Loucy (cell line): Measurements from ENCODE around the gene EXOC7.

ENCODE experiments used
- H2AFZ ChIP-seq: fragments of 200-600 bp; sonication (generic); 2 replicates; pipeline ENCODE4 v1.6.0; 2016; ENCODE audit warnings: antibody characterized with exemption, mild to moderate bottlenecking, low read length, moderate library complexity
- H3F3A ChIP-seq: fragments of 200-600 bp; 2 replicates; pipeline ENCODE4 v1.6.0; 2016; ENCODE audit warnings: antibody characterized with exemption, low read depth, mild to moderate bottlenecking
- H3K27me3 ChIP-seq: fragments of 200-600 bp; sonication (generic); 2 replicates; pipeline ENCODE4 v1.6.1; 2014; ENCODE audit warnings: low read length, mild to moderate bottlenecking; ENCODE audit not compliant: insufficient read depth, poor library complexity, severe bottlenecking
- H3K36me3 ChIP-seq: fragments of 200-600 bp; sonication (generic); 2 replicates; pipeline ENCODE4 v1.6.1; 2016; ENCODE audit warnings: low read length; ENCODE audit not compliant: insufficient read depth
- H3K4me1 ChIP-seq: fragments of 200-600 bp; sonication (generic); 2 replicates; pipeline ENCODE4 v1.5.1; 2014; ENCODE audit warnings: low read length, mild to moderate bottlenecking; ENCODE audit not compliant: insufficient read depth, poor library complexity, severe bottlenecking
- H3K4me2 ChIP-seq: fragments of 200-600 bp; sonication (generic); 2 replicates; pipeline ENCODE4 v1.6.0; 2014; ENCODE audit warnings: antibody characterized with exemption, low read length, low read depth, mild to moderate bottlenecking; ENCODE audit not compliant: poor library complexity, severe bottlenecking
- H3K4me3 ChIP-seq: fragments of 200-600 bp; sonication (generic); 2 replicates; pipeline ENCODE4 v1.5.1; 2014; ENCODE audit warnings: low read length, mild to moderate bottlenecking, mixed read lengths; ENCODE audit not compliant: poor library complexity, severe bottlenecking
- H3K79me2 ChIP-seq: fragments of 200-600 bp; sonication (generic); 2 replicates; pipeline ENCODE4 v1.6.1; 2014; ENCODE audit warnings: low read length; ENCODE audit not compliant: insufficient read depth
- H3K9ac ChIP-seq: fragments of 200-600 bp; sonication (generic); 2 replicates; pipeline ENCODE4 v1.6.0; 2014; ENCODE audit warnings: mild to moderate bottlenecking, low read depth, low read length, moderate library complexity; ENCODE audit not compliant: poor library complexity, severe bottlenecking
- H3K9me2 ChIP-seq: fragments of 200-600 bp; sonication (generic); replicated peaks from 2 replicates; pipeline ENCODE4 v1.6.1; 2016; ENCODE audit warnings: low read depth, low read length, mixed read lengths
- H3K9me3 ChIP-seq: fragments of 200-600 bp; sonication (generic); 2 replicates; pipeline ENCODE4 v1.6.1; 2014; ENCODE audit warnings: mild to moderate bottlenecking, antibody characterized with exemption, low read length, low read depth; ENCODE audit not compliant: insufficient read depth
- H4K20me1 ChIP-seq: fragments of 200-600 bp; sonication (generic); 2 replicates; pipeline ENCODE4 v1.6.0; 2014; ENCODE audit warnings: antibody characterized with exemption, low read length, mild to moderate bottlenecking; ENCODE audit not compliant: insufficient read depth, poor library complexity, severe bottlenecking
- EZH2phosphoT487 ChIP-seq: fragments of 200-600 bp; IDR thresholded peaks from 2 replicates; pipeline ENCODE4 v1.6.1; 2018; ENCODE audit warnings: antibody characterized with exemption, mild to moderate bottlenecking, moderate library complexity, borderline replicate concordance
- TF ChIP-seq, protein P1 (sequence below): fragments of 200-600 bp; sonication (generic); conservative IDR thresholded peaks from 2 replicates; pipeline ENCODE4 v1.5.1; 2014; ENCODE audit warnings: mild to moderate bottlenecking, antibody characterized with exemption, low read length

EXOC7 gene

DNA sequence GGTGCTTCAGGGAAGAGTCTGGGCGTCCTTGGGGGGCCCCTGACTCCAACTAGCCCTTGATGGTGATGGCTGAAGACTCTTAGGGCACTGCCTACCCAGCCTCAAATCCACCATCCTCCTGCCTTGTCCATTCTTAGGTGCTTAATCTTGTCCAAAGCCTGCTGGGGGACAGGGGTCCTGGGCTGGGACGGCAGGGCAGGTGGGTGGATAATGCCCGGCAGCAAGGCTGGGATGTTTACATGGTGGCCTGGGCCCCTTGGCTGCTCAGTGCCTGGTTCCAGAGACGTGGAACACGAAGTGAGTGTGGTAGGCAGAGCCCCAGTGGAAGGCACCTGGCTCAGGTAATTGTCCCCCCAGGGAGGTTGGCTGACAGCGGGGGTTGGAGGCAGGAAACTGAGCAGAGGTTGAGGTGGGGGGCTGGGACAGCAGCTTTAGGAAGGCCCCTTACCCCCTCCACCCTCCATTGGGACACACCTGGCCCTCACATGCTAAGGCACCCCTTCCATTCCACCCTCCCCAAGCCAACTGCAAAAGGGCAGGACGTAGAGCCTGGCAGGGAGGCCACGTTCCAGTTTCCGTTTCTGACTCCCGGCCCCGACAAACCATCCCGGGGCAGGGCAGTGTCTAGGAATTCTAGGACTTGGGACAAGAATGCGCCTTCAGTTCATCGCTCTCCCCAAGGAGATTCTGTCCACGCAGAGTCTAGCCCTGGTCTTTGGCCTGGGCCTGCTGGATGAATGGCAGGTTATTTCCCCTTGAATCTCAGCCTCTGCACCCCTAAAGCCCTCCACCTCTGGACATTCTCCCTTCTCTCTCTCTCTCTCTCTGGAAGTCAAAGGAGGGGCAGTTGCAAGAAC lies 35.5 kb upstream of the EXOC7 start:
- Histone ChIP-seq H4K20me1 (no peaks in the 10 kb centered on the region), H2AFZ (no peak overlapping the region), H3K9ac (no peak overlapping the region), H3K9me2 (no peaks in the 10 kb centered on the region), H3K4me3 (no peak overlapping the region), H3K4me2 (no peak overlapping the region), H3K27me3 (no peaks in the 10 kb centered on the region), H3K4me1 (peaks cover 29% of the 10 kb centered on the region), H3K79me2 (no peaks in the 10 kb centered on the region), H3F3A (peaks cover 9% of the 10 kb centered on the region), H3K36me3 (no peaks in the 10 kb centered on the region), H3K9me3 (no peaks in the 10 kb centered on the region)
- TF ChIP-seq, protein P1, sequence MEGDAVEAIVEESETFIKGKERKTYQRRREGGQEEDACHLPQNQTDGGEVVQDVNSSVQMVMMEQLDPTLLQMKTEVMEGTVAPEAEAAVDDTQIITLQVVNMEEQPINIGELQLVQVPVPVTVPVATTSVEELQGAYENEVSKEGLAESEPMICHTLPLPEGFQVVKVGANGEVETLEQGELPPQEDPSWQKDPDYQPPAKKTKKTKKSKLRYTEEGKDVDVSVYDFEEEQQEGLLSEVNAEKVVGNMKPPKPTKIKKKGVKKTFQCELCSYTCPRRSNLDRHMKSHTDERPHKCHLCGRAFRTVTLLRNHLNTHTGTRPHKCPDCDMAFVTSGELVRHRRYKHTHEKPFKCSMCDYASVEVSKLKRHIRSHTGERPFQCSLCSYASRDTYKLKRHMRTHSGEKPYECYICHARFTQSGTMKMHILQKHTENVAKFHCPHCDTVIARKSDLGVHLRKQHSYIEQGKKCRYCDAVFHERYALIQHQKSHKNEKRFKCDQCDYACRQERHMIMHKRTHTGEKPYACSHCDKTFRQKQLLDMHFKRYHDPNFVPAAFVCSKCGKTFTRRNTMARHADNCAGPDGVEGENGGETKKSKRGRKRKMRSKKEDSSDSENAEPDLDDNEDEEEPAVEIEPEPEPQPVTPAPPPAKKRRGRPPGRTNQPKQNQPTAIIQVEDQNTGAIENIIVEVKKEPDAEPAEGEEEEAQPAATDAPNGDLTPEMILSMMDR = no peak
- no peak for TF ChIP-seq EZH2phosphoT487

DNA sequence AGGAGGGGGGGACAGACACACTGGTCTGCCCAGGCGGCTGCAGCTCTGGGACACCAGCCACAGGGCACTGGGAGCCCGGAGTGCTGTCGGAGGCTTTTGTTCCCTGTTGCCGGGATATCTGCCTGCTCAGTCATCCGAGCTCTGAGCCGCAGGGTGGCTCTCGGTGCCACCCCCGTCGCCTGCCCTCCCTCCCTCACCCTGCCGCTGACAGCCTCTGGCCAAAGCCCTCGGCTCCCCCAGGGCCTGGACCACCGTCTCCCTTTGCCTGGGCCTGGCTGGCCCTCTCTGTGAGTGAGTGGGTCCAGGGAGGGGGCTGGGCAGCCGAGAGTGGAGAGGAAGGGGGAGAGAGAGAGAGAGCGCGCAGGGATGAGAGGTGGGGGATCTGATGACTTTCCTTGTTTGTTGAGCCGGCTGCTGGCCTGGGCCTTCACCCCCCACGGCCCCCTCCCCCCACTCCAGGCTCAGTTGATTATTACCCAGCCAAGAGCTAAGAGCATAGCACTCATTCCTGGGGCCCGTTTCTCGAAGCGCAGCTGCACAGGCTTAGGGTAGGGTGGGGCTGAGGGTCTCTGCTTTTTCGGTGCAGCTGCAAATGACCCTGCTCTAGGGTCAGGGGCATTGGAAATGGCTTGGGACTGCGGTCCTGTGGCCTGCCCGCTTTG lies 34.8 kb upstream of the EXOC7 start:
- Histone ChIP-seq H3K4me3 (no peak overlapping the region), H3K9me2 (no peaks in the 10 kb centered on the region), H3K36me3 (no peaks in the 10 kb centered on the region), H3K4me2 (no peak overlapping the region), H3K9me3 (no peaks in the 10 kb centered on the region), H3K79me2 (no peaks in the 10 kb centered on the region), H3K4me1 (peaks cover 22% of the 10 kb centered on the region), H3F3A (peaks cover 3% of the 10 kb centered on the region), H3K9ac (no peak overlapping the region), H2AFZ (no peak overlapping the region), H4K20me1 (no peaks in the 10 kb centered on the region), H3K27me3 (no peaks in the 10 kb centered on the region)
- TF ChIP-seq, protein P1 = no peak
- no peak for TF ChIP-seq EZH2phosphoT487

GRCh38 chr17:76137351-76138233 lies 34.0 kb upstream of the EXOC7 start:
- Histone ChIP-seq H2AFZ (no peak overlapping the region), H3K27me3 (no peaks in the 10 kb centered on the region), H4K20me1 (no peaks in the 10 kb centered on the region), H3F3A (peaks cover 3% of the 10 kb centered on the region), H3K4me3 (no peak overlapping the region), H3K4me1 (peaks cover 14% of the 10 kb centered on the region), H3K36me3 (no peaks in the 10 kb centered on the region), H3K9ac (no peak overlapping the region), H3K9me3 (no peaks in the 10 kb centered on the region), H3K9me2 (no peaks in the 10 kb centered on the region), H3K4me2 (no peak overlapping the region), H3K79me2 (no peaks in the 10 kb centered on the region)
- TF ChIP-seq EZH2phosphoT487 = no peak
- TF ChIP-seq, protein P1 = no peak
